ENCODE results near the gene COL23A1.

DNA sequence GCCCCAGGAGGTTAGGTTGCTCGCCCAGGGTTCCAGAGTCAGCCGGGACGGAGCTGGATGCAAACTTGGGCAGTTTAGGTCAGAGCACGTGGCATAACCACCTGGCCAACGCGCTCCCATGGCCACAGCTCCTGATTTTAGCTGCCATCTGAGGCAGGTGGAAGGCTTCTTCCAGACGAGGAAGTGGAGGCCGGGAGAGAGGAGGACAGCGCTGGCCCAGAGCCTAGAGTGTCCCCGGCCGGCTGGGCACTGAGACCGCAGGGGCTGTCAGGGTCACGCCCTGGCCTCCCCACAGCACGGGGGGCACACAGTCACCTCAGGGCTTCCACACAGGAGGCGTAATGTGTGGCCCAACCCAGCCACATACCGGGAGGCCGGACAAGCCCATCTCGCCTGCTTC lies 341.4 kb downstream of the COL23A1 start:
- TF ChIP-seq CEBPB (IDR thresholded peaks at IDR 0.05) (no peak), POLR2A (IDR thresholded peaks at IDR 0.05; ENCODE audit: low read length) (no peak), KDM5A (IDR thresholded peaks at IDR 0.05) (no peak), CBX2 (IDR thresholded peaks at IDR 0.05; ENCODE audit: borderline replicate concordance, low read depth) (no peak), JUN (IDR thresholded peaks at IDR 0.05) (no peak), KDM1A (IDR thresholded peaks at IDR 0.05; ENCODE audit: low read depth) (no peak), EP300 (IDR thresholded peaks at IDR 0.05) (no peak), MAFK (IDR thresholded peaks at IDR 0.05; ENCODE audit: partially characterized antibody) (no peak)
- TF ChIP-seq, protein P1, sequence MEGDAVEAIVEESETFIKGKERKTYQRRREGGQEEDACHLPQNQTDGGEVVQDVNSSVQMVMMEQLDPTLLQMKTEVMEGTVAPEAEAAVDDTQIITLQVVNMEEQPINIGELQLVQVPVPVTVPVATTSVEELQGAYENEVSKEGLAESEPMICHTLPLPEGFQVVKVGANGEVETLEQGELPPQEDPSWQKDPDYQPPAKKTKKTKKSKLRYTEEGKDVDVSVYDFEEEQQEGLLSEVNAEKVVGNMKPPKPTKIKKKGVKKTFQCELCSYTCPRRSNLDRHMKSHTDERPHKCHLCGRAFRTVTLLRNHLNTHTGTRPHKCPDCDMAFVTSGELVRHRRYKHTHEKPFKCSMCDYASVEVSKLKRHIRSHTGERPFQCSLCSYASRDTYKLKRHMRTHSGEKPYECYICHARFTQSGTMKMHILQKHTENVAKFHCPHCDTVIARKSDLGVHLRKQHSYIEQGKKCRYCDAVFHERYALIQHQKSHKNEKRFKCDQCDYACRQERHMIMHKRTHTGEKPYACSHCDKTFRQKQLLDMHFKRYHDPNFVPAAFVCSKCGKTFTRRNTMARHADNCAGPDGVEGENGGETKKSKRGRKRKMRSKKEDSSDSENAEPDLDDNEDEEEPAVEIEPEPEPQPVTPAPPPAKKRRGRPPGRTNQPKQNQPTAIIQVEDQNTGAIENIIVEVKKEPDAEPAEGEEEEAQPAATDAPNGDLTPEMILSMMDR (IDR thresholded peaks at IDR 0.05) = no peak

All from A549 (cell line).